Measurements from ENCODE around the gene LAMA3.

Gene LAMA3

DNA sequence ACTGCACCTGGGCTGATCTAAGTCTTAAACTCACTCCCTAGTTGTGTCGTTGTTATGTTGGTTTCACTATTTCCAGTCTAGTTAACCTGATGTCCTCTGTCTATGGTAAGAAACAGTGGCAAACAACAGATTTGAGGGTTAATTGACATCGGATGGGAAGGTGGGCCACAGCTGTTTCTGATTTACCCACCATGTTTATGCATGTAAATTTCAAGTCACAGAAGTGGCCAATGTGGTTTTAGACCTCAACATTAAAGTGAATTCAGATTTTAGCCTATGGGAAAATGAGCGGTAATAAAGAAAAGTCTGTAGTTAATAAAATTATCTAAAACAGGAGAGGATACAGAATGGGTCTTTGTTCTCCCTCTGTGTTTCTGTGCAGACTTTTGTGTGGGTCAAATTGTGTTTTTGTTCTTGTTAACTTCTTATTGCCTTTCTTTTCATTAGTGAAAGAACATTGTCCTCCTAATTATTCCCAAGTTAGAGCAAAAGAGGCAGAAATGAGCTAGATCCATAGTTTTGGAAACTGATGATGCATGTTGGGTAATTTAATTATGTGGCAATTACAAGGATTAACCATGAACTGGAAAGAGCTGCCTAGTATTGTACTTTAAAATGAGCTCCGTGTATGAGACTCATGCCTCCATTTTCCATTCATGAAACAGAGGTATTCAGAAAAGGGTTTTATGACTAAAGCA, 83.2 kb downstream of the LAMA3 start:
- Mint-ChIP-seq H3K36me3 (no peaks in the 10 kb centered on the region), H3K27ac (no peak overlapping the region), H3K4me3 (no peak overlapping the region), H3K9me3 (peaks cover 7 to 10% of the 10 kb centered on the region in 2 donors), H3K27me3 (no peaks in the 10 kb centered on the region), H3K4me1 (no peaks in the 10 kb centered on the region)
- no peak for ATAC-seq (replicated peaks)
- DNase-seq, result no peak

DNA sequence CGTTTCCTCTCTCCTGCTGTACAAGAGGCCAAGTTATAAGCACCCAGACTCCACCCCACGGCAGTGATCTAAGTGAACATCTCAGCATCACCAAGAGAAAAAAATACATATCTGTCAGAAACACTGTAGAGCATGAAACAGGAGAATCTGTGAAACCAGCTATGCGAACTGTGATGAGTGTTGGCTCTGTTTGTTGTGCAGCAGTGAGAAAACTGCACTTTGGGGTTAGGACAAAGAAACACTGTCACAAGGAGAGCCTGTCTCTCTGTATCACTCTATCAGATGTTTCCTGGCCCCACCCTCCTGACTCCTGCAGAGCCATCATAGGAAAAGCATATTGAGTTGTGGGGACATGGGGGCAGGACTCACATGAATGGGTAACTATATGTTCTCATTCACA, 87.1 kb downstream of the LAMA3 start:
- Mint-ChIP-seq H3K4me3 (no peak overlapping the region), H3K27ac (no peak overlapping the region), H3K36me3 (no peaks in the 10 kb centered on the region), H3K9me3 (no peaks in the 10 kb centered on the region), H3K4me1 (no peaks in the 10 kb centered on the region), H3K27me3 (no peaks in the 10 kb centered on the region)
- DNase-seq (no peak), ATAC-seq (replicated peaks) (no peak)

DNA sequence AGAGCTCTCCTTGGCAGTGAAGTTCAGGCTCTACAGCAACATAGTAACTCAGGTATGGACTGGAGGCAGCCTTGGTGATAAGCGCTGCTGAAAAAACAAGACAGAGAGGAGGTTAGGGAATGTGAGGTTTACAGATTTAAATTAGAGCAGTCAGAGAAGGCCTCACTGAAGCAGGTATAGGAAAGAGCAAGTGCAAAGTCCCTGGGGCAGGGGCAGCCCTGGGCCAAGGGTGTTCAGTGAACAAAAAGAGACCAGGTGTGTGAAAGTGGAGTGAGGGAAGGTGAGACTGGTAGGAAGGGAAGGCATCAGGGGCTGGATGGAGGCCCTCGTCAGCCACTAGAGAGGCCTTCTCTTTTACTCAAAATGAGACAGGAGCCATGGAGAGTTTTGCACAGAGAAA, 89.6 kb downstream of the LAMA3 start:
- no peak overlapping the region for H3K27ac Mint-ChIP-seq
- H3K36me3 Mint-ChIP-seq, result no peaks in the 10 kb centered on the region
- H3K4me1 Mint-ChIP-seq, result no peaks in the 10 kb centered on the region
- no peak overlapping the region for H3K4me3 Mint-ChIP-seq
- H3K27me3 Mint-ChIP-seq, result peaks cover 6 to 7% of the 10 kb centered on the region in 2 donors
- DNase-seq (no peak), ATAC-seq (replicated peaks) (no peak)
- H3K9me3 Mint-ChIP-seq, result no peaks in the 10 kb centered on the region

DNA sequence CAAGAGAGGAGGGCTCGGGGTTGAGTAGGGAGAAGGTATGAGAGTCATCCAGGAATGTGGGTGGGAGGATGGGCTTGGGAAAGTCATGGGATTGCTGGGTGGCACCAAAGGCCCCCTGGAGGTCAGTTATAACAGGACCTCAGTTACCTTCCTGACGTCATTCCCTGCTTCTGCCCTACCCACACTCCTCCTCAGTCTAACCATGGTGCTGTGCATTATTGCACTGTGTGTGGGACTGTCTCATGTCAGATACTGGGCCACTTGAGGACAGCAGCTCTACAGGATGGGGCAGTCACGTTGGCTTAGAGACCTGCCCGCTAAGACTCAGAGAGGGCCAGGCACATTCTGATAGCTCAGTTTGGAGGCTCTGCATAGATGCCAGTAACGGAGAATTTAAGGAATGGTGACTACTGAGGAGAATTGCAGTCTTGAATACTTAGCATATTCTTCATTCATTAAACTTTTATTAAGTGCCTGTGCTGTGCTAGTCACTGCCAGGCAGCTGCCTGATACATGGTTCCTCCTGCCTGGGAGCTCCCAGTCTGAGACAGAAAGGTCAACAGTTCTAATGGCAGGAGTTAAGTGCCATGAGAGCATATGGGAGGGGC, 90.5 kb downstream of the LAMA3 start:
- Mint-ChIP-seq H3K4me3 (no peak overlapping the region), H3K9me3 (no peaks in the 10 kb centered on the region), H3K36me3 (no peaks in the 10 kb centered on the region), H3K27me3 (peaks cover 13 to 15% of the 10 kb centered on the region in 2 donors), H3K4me1 (no peaks in the 10 kb centered on the region), H3K27ac (no peak overlapping the region)
- ATAC-seq (replicated peaks) (no peak), DNase-seq (no peak)

DNA sequence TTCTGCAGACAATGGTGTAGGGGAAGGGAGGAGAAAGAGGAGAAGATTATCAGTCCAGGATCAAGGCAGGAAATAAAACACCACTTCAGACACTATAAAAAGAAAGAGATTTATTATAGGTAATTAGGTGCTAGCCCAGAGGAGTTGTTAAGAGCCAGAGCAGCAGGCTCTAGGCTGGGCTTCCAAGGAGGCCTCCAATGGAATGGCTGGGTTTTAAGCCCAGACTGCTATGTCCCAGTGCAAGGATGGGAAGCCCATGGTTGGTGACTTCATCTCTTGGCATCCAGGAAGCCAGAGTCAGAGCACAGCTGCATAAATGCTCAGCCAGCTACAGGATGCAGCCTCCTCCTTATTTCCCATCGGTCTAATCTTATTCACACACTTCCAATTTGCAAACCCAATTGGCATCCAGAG, 95.6 kb downstream of the LAMA3 start:
- Mint-ChIP-seq H3K4me3 (no peak overlapping the region), H3K36me3 (no peaks in the 10 kb centered on the region), H3K27ac (no peak overlapping the region), H3K4me1 (no peaks in the 10 kb centered on the region), H3K27me3 (peaks cover 20 to 22% of the 10 kb centered on the region in 2 donors), H3K9me3 (peaks cover 6 to 7% of the 10 kb centered on the region in 2 donors)
- DNase-seq (no peak), ATAC-seq (replicated peaks) (no peak)

DNA sequence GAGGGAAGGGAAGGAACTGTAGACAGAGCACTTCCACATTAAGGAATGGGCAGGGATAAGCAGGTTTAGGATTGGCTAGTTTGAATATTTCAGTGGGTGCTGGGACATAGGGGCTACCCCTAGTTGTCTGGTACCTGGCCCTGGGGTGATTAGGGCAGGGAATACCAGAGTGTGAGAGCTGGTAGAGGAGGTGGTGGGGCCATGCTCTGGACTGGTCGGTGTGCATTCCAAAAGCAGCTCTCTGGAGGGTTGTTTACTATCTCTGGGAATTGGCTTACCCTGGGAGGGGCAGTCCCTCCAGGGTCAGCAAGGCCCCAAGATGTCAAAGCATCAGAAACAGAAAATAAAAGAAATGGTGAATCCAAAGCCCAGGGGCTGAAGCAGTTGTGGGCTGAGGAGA, 103.8 kb downstream of the LAMA3 start:
- Mint-ChIP-seq H3K9me3 (peaks cover 0 to 2% of the 10 kb centered on the region in 2 donors), H3K4me3 (no peak overlapping the region), H3K36me3 (no peaks in the 10 kb centered on the region), H3K27me3 (peaks cover 0 to 10% of the 10 kb centered on the region in 2 donors), H3K27ac (no peak overlapping the region), H3K4me1 (no peaks in the 10 kb centered on the region)
- DNase-seq (no peak), ATAC-seq (replicated peaks) (no peak)

DNA sequence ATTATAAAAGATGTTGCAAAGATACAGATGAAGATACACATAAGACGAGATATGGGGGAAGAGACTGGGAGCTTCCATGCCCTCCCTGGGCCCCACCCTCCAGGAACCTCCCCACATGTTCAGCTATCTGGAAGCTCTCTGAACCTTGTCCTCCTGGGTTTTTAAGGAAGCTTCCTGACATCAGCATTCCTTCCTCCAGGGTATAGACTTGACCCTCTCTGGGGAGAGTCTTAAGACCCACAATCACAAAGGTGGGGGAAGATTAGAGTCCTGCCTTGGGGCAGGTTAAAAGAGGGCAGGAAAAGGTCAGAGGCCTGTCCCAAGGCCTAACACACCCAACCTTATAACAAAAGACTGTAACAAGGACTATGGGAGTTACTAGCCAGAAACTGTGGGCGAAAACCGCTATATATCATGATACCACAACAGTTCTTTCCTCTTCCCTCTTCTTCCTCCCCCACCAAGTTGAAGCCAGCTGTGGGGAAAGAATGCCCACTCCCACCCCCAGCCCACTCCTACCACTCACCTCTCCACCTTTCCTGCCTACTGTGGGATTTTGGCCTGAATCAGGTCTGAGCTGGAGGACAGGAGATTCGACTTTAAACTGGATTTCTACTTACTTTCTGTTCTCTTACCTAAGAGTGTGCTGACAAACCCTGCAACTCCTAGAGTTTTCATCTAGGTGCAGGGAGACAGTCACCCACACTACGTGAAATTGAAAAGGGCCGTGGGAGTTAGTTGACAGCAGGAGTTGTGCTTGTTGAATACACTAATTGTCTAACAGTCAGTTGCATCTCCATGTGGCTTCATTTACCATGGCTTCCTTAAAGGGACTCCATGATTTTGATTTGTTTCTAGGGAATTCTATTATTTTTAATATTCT, 105.0 kb downstream of the LAMA3 start:
- Mint-ChIP-seq H3K9me3 (peaks cover 0 to 2% of the 10 kb centered on the region in 2 donors), H3K36me3 (no peaks in the 10 kb centered on the region), H3K4me1 (no peaks in the 10 kb centered on the region), H3K27ac (no peak overlapping the region), H3K4me3 (no peak overlapping the region), H3K27me3 (peaks cover 0 to 9% of the 10 kb centered on the region in 2 donors)
- no peak for DNase-seq
- no peak for ATAC-seq (replicated peaks)

DNA sequence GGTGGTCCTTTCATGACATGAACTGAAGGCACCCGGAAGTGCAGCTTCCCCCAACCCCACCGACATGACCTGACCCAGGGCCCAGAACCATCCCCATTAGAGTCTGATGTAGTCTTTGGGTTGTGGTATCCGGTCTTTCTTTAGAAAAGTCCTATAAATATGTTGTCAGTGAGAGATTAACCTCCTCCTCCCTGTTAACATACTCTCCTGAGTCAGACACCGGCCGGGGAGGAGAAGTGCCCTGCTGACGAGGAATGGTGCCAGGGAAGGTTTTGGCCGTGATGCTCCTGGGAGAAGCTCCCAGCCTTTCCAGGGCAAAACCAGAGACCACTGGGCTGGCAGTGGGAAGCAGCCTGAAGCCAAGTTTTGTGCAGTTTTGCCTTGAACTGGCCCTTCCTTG, 109.0 kb downstream of the LAMA3 start:
- DNase-seq, result no peak
- no peak for ATAC-seq (replicated peaks)
- no peaks in the 10 kb centered on the region for H3K4me1 Mint-ChIP-seq
- H3K9me3 Mint-ChIP-seq, result peaks cover 0 to 5% of the 10 kb centered on the region in 2 donors
- H3K27me3 Mint-ChIP-seq, result peaks cover 0 to 9% of the 10 kb centered on the region in 2 donors
- H3K36me3 Mint-ChIP-seq, result no peaks in the 10 kb centered on the region
- H3K27ac Mint-ChIP-seq, result no peak overlapping the region
- H3K4me3 Mint-ChIP-seq, result no peak overlapping the region

DNA sequence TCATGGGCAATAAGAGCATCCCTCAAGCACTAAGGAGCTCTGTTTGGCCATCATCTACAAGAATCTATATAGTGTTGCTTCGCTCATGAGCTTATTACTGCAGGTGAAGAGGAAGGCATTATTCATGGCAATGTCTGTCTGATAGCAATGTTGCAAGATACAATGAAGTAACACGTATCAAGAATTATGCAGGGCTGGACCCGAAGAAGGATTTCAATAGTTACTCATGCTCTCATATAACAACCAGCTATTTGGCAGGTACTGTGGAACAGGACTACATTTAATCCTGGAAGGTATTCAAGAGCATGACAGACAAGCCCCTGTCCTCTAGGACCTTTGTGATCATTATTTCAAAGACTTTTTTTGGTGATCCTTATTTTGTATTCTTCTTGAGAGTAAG, 109.6 kb downstream of the LAMA3 start:
- DNase-seq (no peak), ATAC-seq (replicated peaks) (no peak)
- Mint-ChIP-seq H3K36me3 (no peaks in the 10 kb centered on the region), H3K27ac (no peak overlapping the region), H3K4me3 (no peak overlapping the region), H3K4me1 (no peaks in the 10 kb centered on the region), H3K9me3 (peaks cover 0 to 5% of the 10 kb centered on the region in 2 donors), H3K27me3 (peaks cover 0 to 12% of the 10 kb centered on the region in 2 donors)

DNA sequence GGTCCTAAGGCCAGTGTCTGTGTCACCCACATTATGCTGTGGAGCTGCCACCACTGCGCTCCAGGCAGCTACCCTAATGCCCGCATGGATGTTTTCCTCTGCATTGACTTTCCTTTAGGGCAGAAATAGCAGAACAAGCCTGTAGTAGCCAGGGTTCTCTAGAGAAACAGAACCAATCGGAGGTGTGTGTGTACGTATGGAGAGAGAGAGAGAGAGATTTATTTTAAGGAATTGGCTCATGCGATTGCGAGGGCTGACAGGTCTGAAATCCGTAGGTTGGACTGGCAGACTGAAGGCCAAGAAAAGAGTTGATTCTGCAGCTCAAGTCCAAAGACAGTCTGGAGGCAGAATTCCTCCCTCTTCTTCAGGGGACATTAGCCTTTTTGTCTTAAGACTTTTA, 110.3 kb downstream of the LAMA3 start:
- no peak for DNase-seq
- Mint-ChIP-seq H3K4me1 (no peaks in the 10 kb centered on the region), H3K36me3 (no peaks in the 10 kb centered on the region), H3K9me3 (peaks cover 0 to 5% of the 10 kb centered on the region in 2 donors), H3K27me3 (peaks cover 0 to 12% of the 10 kb centered on the region in 2 donors), H3K27ac (no peak overlapping the region), H3K4me3 (no peak overlapping the region)
- ATAC-seq (replicated peaks), result no peak

DNA sequence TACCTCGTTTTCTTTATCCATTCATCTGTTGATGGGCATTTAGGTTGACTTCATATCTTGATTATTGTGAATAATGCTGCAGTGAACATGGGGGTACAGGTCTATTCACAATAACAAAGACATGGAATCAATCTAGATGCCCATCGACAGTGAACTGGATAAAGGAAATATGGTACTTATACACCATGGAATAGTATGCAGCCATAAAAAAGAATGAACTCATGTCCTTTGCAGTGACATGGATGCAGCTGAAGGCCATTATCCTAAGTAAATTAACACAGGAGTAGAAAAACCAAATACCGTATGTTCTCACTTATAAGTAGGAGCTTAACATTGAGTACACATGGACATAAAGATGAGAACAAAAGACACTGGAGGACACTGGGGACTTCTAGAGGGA, 111.6 kb downstream of the LAMA3 start:
- ATAC-seq (replicated peaks), result no peak
- no peak overlapping the region for H3K27ac Mint-ChIP-seq
- no peak overlapping the region for H3K4me3 Mint-ChIP-seq
- peaks cover 0 to 12% of the 10 kb centered on the region in 2 donors for H3K27me3 Mint-ChIP-seq
- no peak for DNase-seq
- no peaks in the 10 kb centered on the region for H3K4me1 Mint-ChIP-seq
- peaks cover 0 to 5% of the 10 kb centered on the region in 2 donors for H3K9me3 Mint-ChIP-seq
- H3K36me3 Mint-ChIP-seq, result no peaks in the 10 kb centered on the region

DNA sequence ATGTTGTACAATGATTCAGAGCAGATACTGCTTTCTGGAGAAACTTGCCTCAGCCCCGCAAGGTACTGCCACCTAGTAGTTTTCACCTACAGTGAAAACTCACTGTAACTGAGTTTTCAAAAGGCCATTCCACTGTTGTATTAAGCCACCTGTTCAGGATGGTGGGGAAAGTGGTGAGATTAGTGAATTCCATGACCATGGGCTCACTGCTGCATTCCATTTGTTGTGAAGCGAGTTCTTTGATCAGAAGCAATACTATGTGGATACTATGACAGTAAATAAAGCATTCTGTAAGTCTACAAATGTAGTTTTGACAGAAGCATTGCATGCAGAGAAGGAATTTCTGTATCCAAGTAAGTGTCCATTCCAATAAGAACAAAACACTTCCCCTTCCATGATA, 113.6 kb downstream of the LAMA3 start:
- Mint-ChIP-seq H3K4me1 (no peaks in the 10 kb centered on the region), H3K9me3 (peaks cover 3 to 5% of the 10 kb centered on the region in 2 donors)
- ATAC-seq (replicated peaks), result no peak

DNA sequence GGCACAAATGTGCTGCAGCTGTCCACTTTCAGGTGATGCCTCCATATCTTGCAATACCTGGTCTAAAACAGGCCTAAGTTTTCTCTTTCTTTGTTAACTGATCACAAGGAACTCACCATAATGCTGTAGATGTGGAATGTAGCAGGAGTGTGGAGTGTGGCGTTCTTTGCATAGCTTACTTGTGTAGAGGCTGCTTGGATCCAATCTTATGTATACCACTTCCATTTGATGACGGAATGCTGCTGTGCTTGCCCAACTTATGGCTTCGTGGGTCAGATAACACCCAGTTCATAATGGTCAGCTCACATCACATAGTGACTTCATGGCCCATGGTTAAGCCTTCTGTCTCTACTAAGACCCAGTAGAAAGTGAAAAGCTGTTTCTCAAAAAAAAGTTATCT, 114.5 kb downstream of the LAMA3 start:
- no peak overlapping the region for H3K27ac Mint-ChIP-seq
- DNase-seq, result no peak
- peaks cover 3 to 5% of the 10 kb centered on the region in 2 donors for H3K9me3 Mint-ChIP-seq
- no peaks in the 10 kb centered on the region for H3K4me1 Mint-ChIP-seq
- H3K36me3 Mint-ChIP-seq, result no peaks in the 10 kb centered on the region
- ATAC-seq (replicated peaks), result no peak
- H3K4me3 Mint-ChIP-seq, result no peak overlapping the region
- H3K27me3 Mint-ChIP-seq, result peaks cover 0 to 12% of the 10 kb centered on the region in 2 donors

More for the DNA sequence above, 113.6 kb downstream of the LAMA3 start:
- DNase-seq, result no peak
- H3K4me3 Mint-ChIP-seq, result no peak overlapping the region
- no peak overlapping the region for H3K27ac Mint-ChIP-seq
- H3K36me3 Mint-ChIP-seq, result no peaks in the 10 kb centered on the region
- peaks cover 0 to 12% of the 10 kb centered on the region in 2 donors for H3K27me3 Mint-ChIP-seq

DNA sequence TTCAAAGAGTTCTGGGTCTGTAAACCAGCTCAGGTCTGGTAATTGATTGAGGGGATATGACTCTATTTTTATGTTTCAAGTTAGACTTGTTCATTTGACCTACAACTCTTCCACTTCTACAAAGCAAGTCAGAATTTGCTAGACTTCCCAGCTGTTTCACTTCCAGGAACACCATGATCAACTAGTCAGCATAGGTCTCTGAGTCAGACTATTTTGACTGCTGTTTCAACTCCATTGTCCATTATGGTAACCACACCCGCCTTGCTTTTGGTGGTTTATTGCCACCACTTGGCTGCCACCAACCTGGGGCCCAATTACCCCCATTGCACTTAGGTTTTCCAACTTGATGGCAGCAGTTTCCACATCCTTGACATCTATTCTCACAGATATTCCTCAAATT, 116.6 kb downstream of the LAMA3 start:
- Mint-ChIP-seq H3K36me3 (no peaks in the 10 kb centered on the region), H3K4me1 (peaks cover 3 to 5% of the 10 kb centered on the region in 2 donors), H3K27ac (no peak overlapping the region), H3K9me3 (peaks cover 2 to 3% of the 10 kb centered on the region in 2 donors), H3K4me3 (no peak overlapping the region), H3K27me3 (peaks cover 0 to 6% of the 10 kb centered on the region in 2 donors)
- ATAC-seq (replicated peaks) (no peak), DNase-seq (no peak)

All from stimulated activated naive B cell treated with anti-CD40 and anti-IgM and Interleukin-4, amounts not matched to agents 10 μg/mL and 1 μg/mL and 100 μg/mL, for 72 hours (primary cell).